Progenitor cell of endocrine pancreas (in vitro differentiated cells): ENCODE data around the gene ATAD3B. TPM values are rescaled to one million over a fixed set of nuclear protein-coding genes. Genes with fewer than 3 reads are reported as not detected.

Experiments
- DNase-seq: peaks from one replicate; pipeline ENCODE4 v3.0.0; 2021; ENCODE audit warnings: low spot score; ENCODE audit not compliant: unreplicated experiment
- H3K27ac Mint-ChIP-seq: 2 replicates; pipeline ENCODE4 v1.8.0; 2021; ENCODE audit warnings: mild to moderate bottlenecking, moderate library complexity, mixed read lengths
- H3K27me3 Mint-ChIP-seq: 2 replicates; pipeline ENCODE4 v1.8.0; 2021; ENCODE audit warnings: mixed read lengths
- H3K36me3 Mint-ChIP-seq: 2 replicates; pipeline ENCODE4 v1.8.0; 2022; ENCODE audit warnings: mixed read lengths; ENCODE audit not compliant: insufficient read depth
- H3K4me1 Mint-ChIP-seq: 2 replicates; pipeline ENCODE4 v1.8.0; 2021; ENCODE audit warnings: low read depth, mixed read lengths
- H3K4me3 Mint-ChIP-seq: 2 replicates; pipeline ENCODE4 v1.8.0; 2021; ENCODE audit warnings: low read depth, mild to moderate bottlenecking, moderate library complexity, mixed read lengths
- H3K9me3 Mint-ChIP-seq: 2 replicates; pipeline ENCODE4 v1.8.0; 2021; ENCODE audit warnings: low read depth, mixed read lengths
- total RNA-seq: library from RNA; stranded (reverse); gene quantifications from 2 replicates; pipeline ENCODE4 v1.2.1, GENCODE V29; 2021
- TF ChIP-seq, protein P1 (sequence below): fragments of 200-600 bp; sonication (generic); IDR thresholded peaks from one replicate; pipeline ENCODE4 v1.5.0; 2021; ENCODE audit warnings: antibody characterized with exemption, mild to moderate bottlenecking; ENCODE audit not compliant: unreplicated experiment

ATAD3B gene
- total RNA-seq, 1 donor from 2014 or later = 36.7 TPM

DNA sequence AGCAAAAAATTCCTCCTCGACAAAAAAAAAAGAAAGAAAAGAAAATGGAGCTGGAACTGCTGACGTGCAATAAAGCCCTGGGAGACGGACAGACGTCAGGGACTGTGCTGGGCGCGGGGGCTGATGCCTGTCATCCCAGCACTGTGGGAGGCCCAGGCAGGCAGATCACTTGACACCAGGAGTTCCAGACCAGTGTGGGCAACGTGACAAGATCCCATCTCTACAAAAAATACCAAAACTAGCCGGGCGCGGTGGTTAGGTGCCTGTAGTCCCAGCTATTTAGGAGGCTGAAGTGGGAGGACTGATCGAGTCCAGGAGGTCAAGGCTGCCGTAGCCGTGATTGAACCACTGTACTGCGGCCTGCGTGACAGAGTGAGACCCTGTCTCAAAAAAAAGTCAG lies 46.9 kb upstream of the ATAD3B start:
- Mint-ChIP-seq H3K27me3 (peaks cover 6% of the 10 kb centered on the region), H3K4me1 (peaks cover 13% of the 10 kb centered on the region), H3K27ac (peak overlapping the region; percentile 52), H3K4me3 (no peak overlapping the region), H3K9me3 (no peaks in the 10 kb centered on the region), H3K36me3 (no peaks in the 10 kb centered on the region)
- no peak for DNase-seq
- TF ChIP-seq, protein P1, sequence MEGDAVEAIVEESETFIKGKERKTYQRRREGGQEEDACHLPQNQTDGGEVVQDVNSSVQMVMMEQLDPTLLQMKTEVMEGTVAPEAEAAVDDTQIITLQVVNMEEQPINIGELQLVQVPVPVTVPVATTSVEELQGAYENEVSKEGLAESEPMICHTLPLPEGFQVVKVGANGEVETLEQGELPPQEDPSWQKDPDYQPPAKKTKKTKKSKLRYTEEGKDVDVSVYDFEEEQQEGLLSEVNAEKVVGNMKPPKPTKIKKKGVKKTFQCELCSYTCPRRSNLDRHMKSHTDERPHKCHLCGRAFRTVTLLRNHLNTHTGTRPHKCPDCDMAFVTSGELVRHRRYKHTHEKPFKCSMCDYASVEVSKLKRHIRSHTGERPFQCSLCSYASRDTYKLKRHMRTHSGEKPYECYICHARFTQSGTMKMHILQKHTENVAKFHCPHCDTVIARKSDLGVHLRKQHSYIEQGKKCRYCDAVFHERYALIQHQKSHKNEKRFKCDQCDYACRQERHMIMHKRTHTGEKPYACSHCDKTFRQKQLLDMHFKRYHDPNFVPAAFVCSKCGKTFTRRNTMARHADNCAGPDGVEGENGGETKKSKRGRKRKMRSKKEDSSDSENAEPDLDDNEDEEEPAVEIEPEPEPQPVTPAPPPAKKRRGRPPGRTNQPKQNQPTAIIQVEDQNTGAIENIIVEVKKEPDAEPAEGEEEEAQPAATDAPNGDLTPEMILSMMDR = no peak

DNA sequence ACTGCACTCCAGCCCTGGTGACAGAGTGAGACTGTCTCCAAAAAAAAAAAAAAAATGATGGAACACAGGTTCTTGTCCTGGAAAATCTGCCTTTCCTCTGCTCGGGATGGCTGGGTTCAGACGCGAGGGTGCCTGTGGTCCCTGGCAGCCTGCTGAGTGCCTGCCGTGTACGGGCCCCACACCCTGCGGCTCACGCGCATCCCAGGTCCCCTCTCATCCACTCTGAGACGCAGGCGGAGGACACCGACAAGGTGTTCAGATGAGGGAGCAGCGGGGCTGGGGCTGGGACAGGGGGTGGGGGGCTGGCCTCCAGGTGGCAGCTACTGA lies 46.2 kb upstream of the ATAD3B start:
- Mint-ChIP-seq H3K4me1 (peaks cover 16% of the 10 kb centered on the region), H3K27me3 (peaks cover 6% of the 10 kb centered on the region), H3K36me3 (no peaks in the 10 kb centered on the region), H3K4me3 (no peak overlapping the region), H3K27ac (no peak overlapping the region), H3K9me3 (no peaks in the 10 kb centered on the region)
- DNase-seq = no peak
- TF ChIP-seq, protein P1 = no peak

DNA sequence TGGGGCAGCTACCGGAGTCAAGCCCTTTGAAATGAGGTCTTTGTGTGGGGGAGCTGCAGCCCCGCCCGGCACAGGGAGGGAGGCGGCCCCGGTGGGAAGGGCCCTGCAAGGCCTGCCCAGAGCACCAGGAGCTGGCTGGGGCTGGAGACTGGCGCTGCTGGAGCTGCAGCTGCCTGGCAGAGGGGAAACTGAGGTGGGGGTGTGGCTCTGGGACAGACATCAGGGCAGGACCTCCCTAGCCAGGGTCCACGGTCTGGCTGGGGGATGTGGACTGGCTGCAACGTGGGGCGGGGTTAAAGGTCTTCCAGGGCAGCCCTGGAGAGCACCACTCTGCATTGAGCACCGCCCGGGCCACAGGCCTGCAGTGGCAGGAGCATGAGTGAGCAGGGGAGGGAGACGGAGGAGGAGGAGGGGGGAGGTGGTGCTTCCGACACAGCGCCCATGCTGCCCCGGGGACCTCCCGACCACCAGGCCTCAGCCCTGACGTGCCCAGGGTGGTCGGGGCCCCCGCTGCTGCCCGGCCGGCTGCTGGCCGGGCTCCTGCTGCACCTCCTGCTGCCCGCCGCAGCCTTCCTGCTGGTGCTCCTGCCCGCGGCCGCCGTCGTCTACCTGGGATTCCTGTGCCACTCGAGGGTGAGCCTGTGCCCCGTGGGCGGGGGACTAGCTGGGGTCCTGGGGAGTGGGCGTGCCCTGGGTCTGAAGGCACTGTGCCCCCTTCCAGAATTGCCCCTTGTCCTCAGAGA lies 45.6 kb upstream of the ATAD3B start:
- TF ChIP-seq, protein P1 = no peak
- DNase-seq = no peak
- Mint-ChIP-seq H3K4me3 (peak overlapping the region; percentile 16), H3K36me3 (no peaks in the 10 kb centered on the region), H3K9me3 (no peaks in the 10 kb centered on the region), H3K27ac (no peak overlapping the region), H3K4me1 (peaks cover 16% of the 10 kb centered on the region), H3K27me3 (peaks cover 6% of the 10 kb centered on the region)

DNA sequence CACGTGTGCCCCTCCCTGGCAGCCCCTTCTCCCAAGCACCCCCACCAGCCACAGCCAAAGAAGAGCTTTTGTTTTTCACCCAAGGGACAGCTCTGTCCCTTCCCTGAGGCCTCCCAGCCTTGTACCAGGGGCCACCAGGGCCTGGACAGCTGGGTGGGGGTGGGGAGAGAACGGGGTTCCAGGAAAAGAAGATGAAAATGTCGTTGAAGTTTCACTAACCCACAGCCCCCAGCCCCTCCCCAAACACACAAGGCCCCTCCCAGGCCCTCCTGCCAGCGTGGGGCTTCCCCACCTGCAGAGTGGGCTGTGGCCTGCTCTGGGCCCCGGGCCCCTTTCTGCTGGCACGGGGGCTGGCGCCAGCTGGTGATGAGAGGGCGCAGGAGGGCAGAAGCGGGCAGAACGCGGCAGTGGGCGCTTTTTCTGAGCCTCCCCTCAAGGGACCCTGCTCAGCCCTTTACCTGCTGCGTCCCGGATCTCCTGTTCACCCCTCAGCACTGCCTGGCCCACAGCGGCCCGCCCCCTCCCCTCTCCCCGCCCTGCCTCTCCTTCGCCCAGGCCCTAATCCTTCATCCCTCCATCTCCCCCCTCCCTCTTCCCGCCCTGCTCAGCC lies 45.0 kb upstream of the ATAD3B start:
- Mint-ChIP-seq H3K27ac (no peak overlapping the region), H3K27me3 (peaks cover 6% of the 10 kb centered on the region), H3K4me1 (peaks cover 15% of the 10 kb centered on the region), H3K4me3 (peak overlapping the region; percentile 16), H3K9me3 (no peaks in the 10 kb centered on the region), H3K36me3 (no peaks in the 10 kb centered on the region)
- no peak for DNase-seq
- TF ChIP-seq, protein P1 = no peak

DNA sequence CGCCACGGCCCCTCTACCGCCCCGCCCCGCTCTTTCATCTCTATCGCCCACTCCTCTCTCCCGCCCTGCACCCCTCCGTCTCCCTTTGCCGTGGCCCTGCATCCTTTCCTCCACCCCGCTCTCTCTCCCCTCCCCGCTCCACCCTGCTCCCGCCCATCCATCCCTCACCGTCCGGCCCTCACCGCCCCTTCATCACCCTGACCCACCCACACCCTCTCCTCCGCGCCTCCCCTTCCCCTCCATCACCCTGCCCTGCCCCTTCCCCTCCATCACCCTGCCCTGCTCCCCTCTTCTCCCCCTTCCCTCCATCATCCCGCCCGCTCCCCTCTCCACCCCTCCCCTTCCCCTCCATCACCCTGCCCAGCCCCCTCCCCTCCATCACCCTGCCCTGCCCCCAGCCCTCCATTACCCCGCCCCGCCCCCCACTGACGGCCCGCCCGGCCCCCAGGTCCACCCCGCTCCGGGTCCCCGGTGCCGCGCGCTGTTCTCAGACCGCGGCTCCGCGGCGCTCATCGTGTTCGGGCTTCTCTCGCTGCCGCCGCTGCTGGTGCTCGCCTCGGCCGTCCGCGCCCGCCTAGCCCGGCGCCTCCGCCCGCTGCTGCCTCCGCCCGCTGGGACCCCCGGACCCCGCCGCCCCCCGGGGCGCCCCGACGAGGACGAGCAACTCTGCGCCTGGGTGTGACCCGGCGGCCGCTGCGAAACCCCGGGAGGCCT lies 44.3 kb upstream of the ATAD3B start:
- Mint-ChIP-seq H3K4me1 (peaks cover 15% of the 10 kb centered on the region), H3K9me3 (no peaks in the 10 kb centered on the region), H3K27me3 (peaks cover 6% of the 10 kb centered on the region), H3K4me3 (no peak overlapping the region), H3K27ac (no peak overlapping the region), H3K36me3 (no peaks in the 10 kb centered on the region)
- DNase-seq = no peak
- TF ChIP-seq, protein P1 = no peak
